Measurements from ENCODE around the gene ITGAE. TPM values are rescaled to one million over a fixed set of nuclear protein-coding genes. Genes with fewer than 3 reads are reported as not detected.

The ITGAE gene
- total RNA-seq, 4 donors from 2014 or later: 5.7 to 40.5 (median 26.9) TPM

DNA sequence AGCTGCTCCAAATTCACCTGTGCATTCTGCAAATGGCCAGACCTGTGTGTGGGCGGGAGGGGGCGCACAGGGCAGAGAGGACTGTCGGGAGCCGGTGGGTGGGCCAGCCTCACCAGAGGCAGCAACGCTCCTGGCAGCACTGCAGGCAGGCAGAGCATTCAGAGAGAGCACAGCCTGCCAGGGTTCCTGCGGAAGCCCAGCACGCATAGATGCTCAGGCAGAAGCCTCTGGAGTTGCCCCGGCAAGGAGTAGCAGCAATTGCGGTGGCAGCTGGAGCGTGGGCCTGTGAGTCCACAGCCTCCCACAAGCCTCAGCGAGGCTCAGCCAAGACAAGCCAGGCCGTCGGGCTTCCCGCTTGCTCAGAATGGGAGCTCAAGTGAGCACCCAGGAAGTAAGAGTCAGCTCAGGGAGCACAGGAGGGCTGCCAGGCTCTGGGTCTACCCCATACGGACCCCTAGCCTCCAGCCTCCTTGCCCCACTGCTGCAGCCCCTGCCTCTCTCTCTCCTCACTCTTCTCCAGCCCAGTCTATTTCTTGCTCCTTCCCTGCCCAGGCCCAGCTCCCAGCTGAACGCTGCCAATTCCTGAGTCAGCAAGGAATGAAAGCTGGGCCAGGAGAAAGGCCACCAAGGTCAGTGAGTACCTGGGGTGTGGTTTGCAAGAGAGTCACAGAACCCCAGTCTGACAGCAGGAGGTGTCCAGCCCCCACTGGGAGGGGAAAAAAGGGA lies 122.7 kb downstream of the ITGAE start:
- 35 to 58% methylated on average over 4 to 6 of the region's 16 CpGs for WGBS, 2 donors
- H3K27me3 ChIP-seq: peaks cover 0 to 23% (median 0%) of the 10 kb centered on the region in 4 donors
- no peak overlapping the region for H3K4me3 ChIP-seq
- no peaks in the 10 kb centered on the region for H3K9me3 ChIP-seq
- no peaks in the 10 kb centered on the region for H3K36me3 ChIP-seq
- H3K27ac ChIP-seq: no peak overlapping the region
- DNase-seq: no peak
- intact Hi-C loops (cut with DNase I): no loop called here
- no peak for TF ChIP-seq POLR2A (IDR thresholded peaks at IDR 0.05)
- no peak for TF ChIP-seq CTCF (IDR thresholded peaks at IDR 0.05)
- peaks cover 0 to 18% (median 8%) of the 10 kb centered on the region in 3 donors for H3K4me1 ChIP-seq

- H3K27me3 ChIP-seq: peaks cover 0 to 1% (median 0%) of the 10 kb centered on the region in 4 donors
- no peak overlapping the region for H3K4me3 ChIP-seq
- no peak for DNase-seq
- TF ChIP-seq POLR2A (IDR thresholded peaks at IDR 0.05): no peak
- no peak for TF ChIP-seq CTCF (IDR thresholded peaks at IDR 0.05)
- peaks cover 0 to 11% (median 0%) of the 10 kb centered on the region in 3 donors for H3K36me3 ChIP-seq
- H3K4me1 ChIP-seq: peaks cover 0 to 15% (median 8%) of the 10 kb centered on the region in 3 donors
- no peak overlapping the region for H3K27ac ChIP-seq
- 70 to 73% methylated on average over 4 to 6 of the region's 11 CpGs for WGBS, 2 donors
- no peaks in the 10 kb centered on the region for H3K9me3 ChIP-seq
- intact Hi-C loops (cut with DNase I): no loop called here
Measured at GRCh38 chr17:3675886-3676285, 125.1 kb downstream of the ITGAE start.

GRCh38 chr17:3672571-3672970 lies 128.4 kb downstream of the ITGAE start:
- intact Hi-C loops (cut with DNase I): no loop called here
- no peak for TF ChIP-seq POLR2A (IDR thresholded peaks at IDR 0.05)
- no peak for TF ChIP-seq CTCF (IDR thresholded peaks at IDR 0.05)
- H3K4me1 ChIP-seq: peaks cover 11 to 25% (median 12%) of the 10 kb centered on the region in 3 donors
- no peaks in the 10 kb centered on the region for H3K27me3 ChIP-seq
- WGBS, 2 donors: 91 to 96% methylated on average over 4 of the region's 4 CpGs
- H3K9me3 ChIP-seq: no peaks in the 10 kb centered on the region
- H3K4me3 ChIP-seq: no peak overlapping the region
- no peak overlapping the region for H3K27ac ChIP-seq
- DNase-seq: no peak
- H3K36me3 ChIP-seq: peaks cover 0 to 18% (median 0%) of the 10 kb centered on the region in 3 donors

DNA sequence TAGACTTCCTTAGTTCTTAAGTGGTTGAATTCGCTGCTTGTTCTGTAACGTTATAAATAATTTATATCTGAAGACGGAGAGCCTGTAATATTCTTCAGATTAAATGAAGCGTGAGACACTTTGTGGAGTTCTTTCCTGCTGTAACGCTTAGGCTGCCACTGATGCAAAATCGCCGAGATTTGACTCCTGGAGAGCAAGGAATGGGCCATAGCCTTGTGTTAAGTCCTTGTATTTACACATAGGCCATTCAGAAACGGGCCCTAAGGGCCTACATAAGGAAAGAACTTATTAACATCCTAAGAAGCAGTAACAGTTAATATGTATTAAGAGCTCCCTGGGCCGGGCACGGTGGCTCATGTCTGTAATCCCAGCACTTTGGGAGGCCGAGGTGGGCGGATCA lies 131.4 kb downstream of the ITGAE start:
- DNase-seq: no peak
- Histone ChIP-seq H3K27me3 (no peaks in the 10 kb centered on the region), H3K9me3 (no peaks in the 10 kb centered on the region), H3K4me3 (peak overlapping the region; percentile 96 to 100 (median 98)), H3K27ac (peak overlapping the region in 3 of 4 donors; percentile 91 to 99 (median 98)), H3K4me1 (peaks cover 25 to 55% (median 35%) of the 10 kb centered on the region in 3 donors), H3K36me3 (peaks cover 2 to 24% (median 5%) of the 10 kb centered on the region in 3 donors)
- intact Hi-C loops (cut with DNase I): no loop called here
- 34 to 37% methylated on average over 12 of the region's 12 CpGs for WGBS, 2 donors
- TF ChIP-seq POLR2A (IDR thresholded peaks at IDR 0.05) (no peak), CTCF (IDR thresholded peaks at IDR 0.05) (no peak)

DNA sequence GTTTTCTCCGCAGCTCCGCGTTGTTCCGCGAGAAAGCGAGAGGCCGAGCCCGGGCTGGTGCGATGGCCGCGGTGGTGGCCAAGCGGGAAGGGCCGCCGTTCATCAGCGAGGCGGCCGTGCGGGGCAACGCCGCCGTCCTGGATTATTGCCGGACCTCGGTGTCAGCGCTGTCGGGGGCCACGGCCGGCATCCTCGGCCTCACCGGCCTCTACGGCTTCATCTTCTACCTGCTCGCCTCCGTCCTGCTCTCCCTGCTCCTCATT lies 132.0 kb downstream of the ITGAE start:
- Histone ChIP-seq H3K27ac (peak overlapping the region; percentile 91 to 99 (median 96)), H3K36me3 (peaks cover 8 to 29% (median 10%) of the 10 kb centered on the region in 3 donors), H3K27me3 (no peaks in the 10 kb centered on the region), H3K4me1 (peaks cover 25 to 60% (median 35%) of the 10 kb centered on the region in 3 donors), H3K4me3 (peak overlapping the region; percentile 96 to 100 (median 98)), H3K9me3 (no peaks in the 10 kb centered on the region)
- no peak for DNase-seq
- intact Hi-C loops (cut with DNase I): no loop called here
- TF ChIP-seq CTCF (IDR thresholded peaks at IDR 0.05) (no peak), POLR2A (IDR thresholded peaks at IDR 0.05) (no peak)
- WGBS, 2 donors: no CpG with 5 or more reads among the region's 32 CpGs
